GM12878 (cell line): ENCODE data around the gene TXNL4A. TPM values are rescaled to one million over a fixed set of nuclear protein-coding genes. Genes with fewer than 3 reads are reported as not detected.

ENCODE experiments used
- ATAC-seq: fragments of 200-7000 bp; cut with Tn5 transposase; 3 replicates; pipeline ENCODE4 v1.9.1; 2020; ENCODE audit warnings: mild to moderate bottlenecking, moderate library complexity
- BruUV-seq: library from RNA; stranded (reverse); fragments of 400-500 nt; replicated peaks from 2 replicates; lab custom pipeline; 2021; lab: Mats Ljungman, UMichigan
- CTCF ChIA-PET: fragments of 300-600 bp; sonication (Branson Sonifier 250); formaldehyde crosslinking; extraction: SDS; loops from one replicate; lab custom pipeline; 2021; ENCODE audit warnings: inconsistent platforms; lab: Yijun Ruan, JAX
- POLR2A ChIA-PET: fragments of 350-600 bp; formaldehyde crosslinking; extraction: SDS; loops from one replicate; lab custom pipeline; 2021; ENCODE audit warnings: inconsistent platforms; lab: Charles Lee
- RAD21 ChIA-PET: fragments of 300-600 bp; sonication (Branson Sonifier 250); formaldehyde crosslinking; loops from one replicate; lab custom pipeline; 2023; ENCODE audit warnings: antibody characterized with exemption; ENCODE audit not compliant: unreplicated experiment; lab: Charles Lee
- SMC1A ChIA-PET: fragments of 300-600 bp; sonication (Branson Sonifier 250); formaldehyde crosslinking; loops from one replicate; lab custom pipeline; 2023; ENCODE audit not compliant: unreplicated experiment, uncharacterized antibody; lab: Charles Lee
- DNase-seq: peaks from one replicate; pipeline ENCODE4 v3.0.0-alpha.2; 2011; ENCODE audit warnings: low read depth, low spot score
- FAIRE-seq: peaks from 3 replicates; lab custom pipeline; 2011; peaks lifted over from hg19 to GRCh38; lab: Jason Lieb, UNC
- H2AFZ ChIP-seq: 2 replicates; pipeline ENCODE4 v1.6.0; 2011; ENCODE audit warnings: low read depth, low read length, control low read depth; ENCODE audit not compliant: control insufficient read depth
- H3K27ac ChIP-seq: 2 replicates; pipeline ENCODE4 v1.5.1; 2011; ENCODE audit warnings: control low read depth; ENCODE audit not compliant: control insufficient read depth, insufficient read depth
- H3K27me3 ChIP-seq, 2 experiments: replicated peaks in 1 of 2; 2 replicates each; pipeline versions ENCODE4 v1.6.0 to v1.6.1; 2011; ENCODE audit warnings: low read length in 1 of 2; ENCODE audit not compliant: control insufficient read depth in 2 of 2, insufficient read depth in 2 of 2
- H3K36me3 ChIP-seq, 2 experiments: 2 replicates each; pipeline ENCODE4 v1.5.1; 2011; ENCODE audit warnings: low read length in 1 of 2; ENCODE audit not compliant: control insufficient read depth in 2 of 2, insufficient read depth in 2 of 2
- H3K4me1 ChIP-seq: 2 replicates; pipeline ENCODE4 v1.6.1; 2011; ENCODE audit warnings: mild to moderate bottlenecking, low read length, moderate library complexity, mixed read lengths; ENCODE audit not compliant: control insufficient read depth, insufficient read depth
- H3K4me2 ChIP-seq: 2 replicates; pipeline ENCODE4 v1.6.0; 2011; ENCODE audit warnings: control low read depth; ENCODE audit not compliant: control insufficient read depth, insufficient read depth
- H3K4me3 ChIP-seq: fragments of 200-600 bp; sonication (generic); 2 replicates; pipeline ENCODE4 v1.5.1; 2016
- H3K79me2 ChIP-seq: 2 replicates; pipeline ENCODE4 v1.6.0; 2011; ENCODE audit warnings: low read length; ENCODE audit not compliant: control insufficient read depth, insufficient read depth
- H3K9ac ChIP-seq: 2 replicates; pipeline ENCODE4 v1.8.0; 2011; ENCODE audit warnings: low read length, control low read depth, mixed read lengths; ENCODE audit not compliant: control insufficient read depth, insufficient read depth
- H3K9me3 ChIP-seq: replicated peaks from 3 replicates; pipeline ENCODE4 v1.5.1; 2011; ENCODE audit warnings: mild to moderate bottlenecking, low read length; ENCODE audit not compliant: control insufficient read depth, insufficient read depth
- H4K20me1 ChIP-seq: 2 replicates; pipeline ENCODE4 v1.6.0; 2011; ENCODE audit not compliant: control insufficient read depth, insufficient read depth
- CREM ChIP-seq: IDR thresholded peaks from 2 replicates; pipeline ENCODE4 v1.6.1; 2014; ENCODE audit warnings: antibody characterized with exemption, low read depth
- GABPA ChIP-seq: IDR thresholded peaks from 2 replicates; pipeline ENCODE4 v1.6.1; 2014; ENCODE audit warnings: antibody characterized with exemption, low read depth, mild to moderate bottlenecking, inconsistent platforms
- MTA2 ChIP-seq: fragments of 450-650 bp; IDR thresholded peaks from 2 replicates; pipeline ENCODE4 v1.6.1; 2016; ENCODE audit warnings: low read depth, mild to moderate bottlenecking, moderate library complexity
- MYB ChIP-seq: fragments of 150-350 bp; IDR thresholded peaks from 2 replicates; pipeline ENCODE4 v1.6.1; 2014; ENCODE audit warnings: mild to moderate bottlenecking, low read depth, low read length, borderline replicate concordance
- NFYA ChIP-seq: IDR thresholded peaks from 2 replicates; pipeline ENCODE4 v1.6.1; 2011; ENCODE audit warnings: low read depth, mild to moderate bottlenecking, low read length, improper control_type of control experiment, borderline replicate concordance
- RB1 ChIP-seq: fragments of 450-650 bp; formaldehyde crosslinking; IDR thresholded peaks from 2 replicates; pipeline ENCODE4 v1.6.1; 2017; ENCODE audit warnings: mild to moderate bottlenecking, borderline replicate concordance
- RFX5 ChIP-seq: IDR thresholded peaks from 2 replicates; pipeline ENCODE4 v1.6.1; 2011; ENCODE audit warnings: low read depth, low read length, improper control_type of control experiment
- RUNX3 ChIP-seq: IDR thresholded peaks from 2 replicates; pipeline ENCODE4 v1.6.1; 2012; ENCODE audit warnings: low read length, inconsistent platforms
- SPI1 ChIP-seq: IDR thresholded peaks from 2 replicates; pipeline ENCODE4 v1.6.1; 2011; ENCODE audit warnings: low read depth, mild to moderate bottlenecking, low read length, moderate library complexity, borderline replicate concordance; ENCODE audit not compliant: insufficient read depth
- TAF1 ChIP-seq: IDR thresholded peaks from 2 replicates; pipeline ENCODE4 v1.6.1; 2011; ENCODE audit warnings: mild to moderate bottlenecking, low read depth, low read length, borderline replicate concordance
- WGBS: methylation state at CpG from one replicate; pipeline ENCODE4 v1.1.6; 2016; ENCODE audit warnings: low lambda C conversion rate; ENCODE audit not compliant: insufficient replicate concordance, insufficient coverage; ENCODE audit errors: missing lambda C conversion rate; 5-methylcytosine and 5-hydroxymethylcytosine counted together
- in situ Hi-C: fragments of 300-500 bp; cut with MboI; formaldehyde crosslinking; loops from 9 replicates; pipeline ENCODE4 v1.14.3; 2018; ENCODE audit warnings: mixed read lengths
- intact Hi-C: fragments of 100-400 bp; cut with micrococcal nuclease; formaldehyde crosslinking; loops from one replicate; pipeline ENCODE4 v1.14.2; 2022; ENCODE audit not compliant: unreplicated experiment
- polyA plus RNA-seq, 11 experiments: library from polyadenylated mRNA; depleted of rRNA in 4 of 11; unstranded in 6 of 11; stranded (reverse) in 5 of 11; fragments of >200 nt; fragmentation: Nextera tagmentation in 4 of 11; fragmentation: Illumina TruSeq in 1 of 11; extraction: Ambion mirVana in 4 of 11; extraction: Trizol in 1 of 11; gene quantifications; 1 replicate in 1 of 11; 2 replicates in 10 of 11; pipeline versions ENCODE4 v1.2.1 to v1.2.3, GENCODE V29; 2011 to 2016; ENCODE audit warnings: inconsistent platforms in 2 of 11, missing spikeins in 2 of 11, low read depth in 1 of 11
- total RNA-seq, 4 experiments: library from RNA; depleted of rRNA in 3 of 4; stranded (reverse); fragments of >200 nt in 3 of 4; fragmentation: Illumina TruSeq in 1 of 4; extraction: Trizol in 1 of 4; gene quantifications; 2 replicates each; pipeline versions ENCODE4 v1.2.1 to v1.2.3, GENCODE V29; 2013 to 2021
- TF ChIP-seq, protein P1 (sequence below): IDR thresholded peaks from 2 replicates; pipeline ENCODE4 v1.6.1; 2012; ENCODE audit warnings: low read depth, low read length, improper control_type of control experiment
- TF ChIP-seq, protein P2 (sequence below): IDR thresholded peaks from 2 replicates; pipeline ENCODE4 v1.6.1; 2011; ENCODE audit warnings: mild to moderate bottlenecking, low read depth, low read length, moderate library complexity; ENCODE audit not compliant: insufficient replicate concordance
- TF ChIP-seq, protein P3 (sequence below): fragments of 450-650 bp; IDR thresholded peaks from 2 replicates; pipeline ENCODE4 v1.6.1; 2016; ENCODE audit warnings: mild to moderate bottlenecking
- TF ChIP-seq, protein P4 (sequence below): fragments of 450-650 bp; IDR thresholded peaks from 2 replicates; pipeline ENCODE4 v1.6.1; 2017; ENCODE audit warnings: mild to moderate bottlenecking, moderate library complexity

Gene TXNL4A
- total and polyA plus RNA-seq, 10 of the 15 experiments (the other 5 are each of a cell fraction or from before 2014, with no cell fraction given), result 38.4 to 329 (median 128) TPM

DNA sequence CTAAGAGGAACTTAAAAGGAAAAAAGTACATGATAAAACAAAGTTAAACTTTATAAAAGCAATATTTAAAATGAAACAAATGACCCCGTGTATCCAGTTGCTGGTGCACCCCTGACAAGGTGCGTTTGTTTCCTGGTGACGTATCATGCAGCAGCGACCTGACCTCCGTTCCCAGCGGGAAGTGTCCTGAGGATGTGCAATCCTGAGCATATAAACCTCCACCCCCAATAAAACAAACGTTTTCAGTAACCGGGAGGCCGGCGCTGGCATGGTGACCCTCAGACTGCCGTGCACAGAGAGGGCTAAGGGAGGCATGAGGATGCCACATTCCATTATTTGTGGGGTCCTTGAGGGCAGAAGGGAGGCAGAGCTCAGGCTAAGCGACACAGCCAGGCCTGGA, 51.7 kb downstream of the TXNL4A start (continued):
- TF ChIP-seq MTA2 (no peak), CREM (no peak), RUNX3 (no peak), MYB (no peak), RB1 (no peak)
- TF ChIP-seq, protein P1, sequence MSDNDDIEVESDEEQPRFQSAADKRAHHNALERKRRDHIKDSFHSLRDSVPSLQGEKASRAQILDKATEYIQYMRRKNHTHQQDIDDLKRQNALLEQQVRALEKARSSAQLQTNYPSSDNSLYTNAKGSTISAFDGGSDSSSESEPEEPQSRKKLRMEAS, result no peak
- TF ChIP-seq, protein P2, sequence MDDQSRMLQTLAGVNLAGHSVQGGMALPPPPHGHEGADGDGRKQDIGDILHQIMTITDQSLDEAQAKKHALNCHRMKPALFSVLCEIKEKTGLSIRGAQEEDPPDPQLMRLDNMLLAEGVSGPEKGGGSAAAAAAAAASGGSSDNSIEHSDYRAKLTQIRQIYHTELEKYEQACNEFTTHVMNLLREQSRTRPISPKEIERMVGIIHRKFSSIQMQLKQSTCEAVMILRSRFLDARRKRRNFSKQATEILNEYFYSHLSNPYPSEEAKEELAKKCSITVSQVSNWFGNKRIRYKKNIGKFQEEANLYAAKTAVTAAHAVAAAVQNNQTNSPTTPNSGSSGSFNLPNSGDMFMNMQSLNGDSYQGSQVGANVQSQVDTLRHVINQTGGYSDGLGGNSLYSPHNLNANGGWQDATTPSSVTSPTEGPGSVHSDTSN, result no peak
- TF ChIP-seq, protein P3, sequence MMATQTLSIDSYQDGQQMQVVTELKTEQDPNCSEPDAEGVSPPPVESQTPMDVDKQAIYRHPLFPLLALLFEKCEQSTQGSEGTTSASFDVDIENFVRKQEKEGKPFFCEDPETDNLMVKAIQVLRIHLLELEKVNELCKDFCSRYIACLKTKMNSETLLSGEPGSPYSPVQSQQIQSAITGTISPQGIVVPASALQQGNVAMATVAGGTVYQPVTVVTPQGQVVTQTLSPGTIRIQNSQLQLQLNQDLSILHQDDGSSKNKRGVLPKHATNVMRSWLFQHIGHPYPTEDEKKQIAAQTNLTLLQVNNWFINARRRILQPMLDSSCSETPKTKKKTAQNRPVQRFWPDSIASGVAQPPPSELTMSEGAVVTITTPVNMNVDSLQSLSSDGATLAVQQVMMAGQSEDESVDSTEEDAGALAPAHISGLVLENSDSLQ, result no peak

DNA sequence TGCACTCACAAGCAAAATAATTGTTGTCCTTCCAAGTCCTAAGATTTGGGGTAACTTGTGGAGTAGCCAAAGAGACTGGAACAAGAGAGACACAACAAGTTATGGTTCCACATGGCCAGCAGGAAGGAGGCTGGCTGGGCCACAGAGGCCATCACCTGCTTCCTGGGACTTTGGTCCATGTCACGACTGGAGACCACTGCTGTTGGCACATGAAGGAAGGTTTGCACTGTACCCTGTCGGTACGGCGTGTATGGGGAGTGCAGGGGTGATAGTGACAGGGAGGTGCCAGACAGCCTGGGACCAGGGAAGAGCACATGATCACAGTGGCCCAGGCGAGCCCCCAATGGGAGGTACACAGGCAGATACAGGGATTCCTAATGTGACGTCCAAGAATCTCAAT, 52.4 kb downstream of the TXNL4A start:
- CTCF ChIA-PET, result no interaction called here

More for the DNA sequence above, 52.4 kb downstream of the TXNL4A start:
- no peaks in the 10 kb centered on the region for H4K20me1 ChIP-seq
- SMC1A ChIA-PET, result interaction anchor here (0.5 kb wide), 1 partner anchor 126 kb away, joined by 3 read pairs; no protein-coding TSS in a partner anchor
- no peak for ATAC-seq
- POLR2A ChIA-PET, result no interaction called here
- no peaks in the 10 kb centered on the region; the same call in 1 of the 2 replicates for H3K79me2 ChIP-seq
- no peak overlapping the region for H2AFZ ChIP-seq
- intact Hi-C loops, result no loop called here
- no peak overlapping the region for H3K4me3 ChIP-seq
- RAD21 ChIA-PET, result no interaction called here
- H3K9ac ChIP-seq, result no peak overlapping the region
- BruUV-seq, result no TSS peak
- no peak for FAIRE-seq
- no peaks in the 10 kb centered on the region for H3K27me3 ChIP-seq
- no peak for TF ChIP-seq GABPA
- TF ChIP-seq RFX5, result no peak
- no peak for TF ChIP-seq NFYA
- TF ChIP-seq, protein P4, sequence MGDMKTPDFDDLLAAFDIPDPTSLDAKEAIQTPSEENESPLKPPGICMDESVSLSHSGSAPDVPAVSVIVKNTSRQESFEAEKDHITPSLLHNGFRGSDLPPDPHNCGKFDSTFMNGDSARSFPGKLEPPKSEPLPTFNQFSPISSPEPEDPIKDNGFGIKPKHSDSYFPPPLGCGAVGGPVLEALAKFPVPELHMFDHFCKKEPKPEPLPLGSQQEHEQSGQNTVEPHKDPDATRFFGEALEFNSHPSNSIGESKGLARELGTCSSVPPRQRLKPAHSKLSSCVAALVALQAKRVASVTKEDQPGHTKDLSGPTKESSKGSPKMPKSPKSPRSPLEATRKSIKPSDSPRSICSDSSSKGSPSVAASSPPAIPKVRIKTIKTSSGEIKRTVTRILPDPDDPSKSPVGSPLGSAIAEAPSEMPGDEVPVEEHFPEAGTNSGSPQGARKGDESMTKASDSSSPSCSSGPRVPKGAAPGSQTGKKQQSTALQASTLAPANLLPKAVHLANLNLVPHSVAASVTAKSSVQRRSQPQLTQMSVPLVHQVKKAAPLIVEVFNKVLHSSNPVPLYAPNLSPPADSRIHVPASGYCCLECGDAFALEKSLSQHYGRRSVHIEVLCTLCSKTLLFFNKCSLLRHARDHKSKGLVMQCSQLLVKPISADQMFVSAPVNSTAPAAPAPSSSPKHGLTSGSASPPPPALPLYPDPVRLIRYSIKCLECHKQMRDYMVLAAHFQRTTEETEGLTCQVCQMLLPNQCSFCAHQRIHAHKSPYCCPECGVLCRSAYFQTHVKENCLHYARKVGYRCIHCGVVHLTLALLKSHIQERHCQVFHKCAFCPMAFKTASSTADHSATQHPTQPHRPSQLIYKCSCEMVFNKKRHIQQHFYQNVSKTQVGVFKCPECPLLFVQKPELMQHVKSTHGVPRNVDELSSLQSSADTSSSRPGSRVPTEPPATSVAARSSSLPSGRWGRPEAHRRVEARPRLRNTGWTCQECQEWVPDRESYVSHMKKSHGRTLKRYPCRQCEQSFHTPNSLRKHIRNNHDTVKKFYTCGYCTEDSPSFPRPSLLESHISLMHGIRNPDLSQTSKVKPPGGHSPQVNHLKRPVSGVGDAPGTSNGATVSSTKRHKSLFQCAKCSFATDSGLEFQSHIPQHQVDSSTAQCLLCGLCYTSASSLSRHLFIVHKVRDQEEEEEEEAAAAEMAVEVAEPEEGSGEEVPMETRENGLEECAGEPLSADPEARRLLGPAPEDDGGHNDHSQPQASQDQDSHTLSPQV, result no peak
- TF ChIP-seq TAF1, result no peak
- no peak for TF ChIP-seq SPI1
- no peak for DNase-seq
- H3K36me3 ChIP-seq, result peaks cover 3 to 9% of the 10 kb centered on the region in 2 experiments; a peak in 3 of 4 replicates
- H3K27ac ChIP-seq, result no peak overlapping the region
- H3K4me1 ChIP-seq, result no peaks in the 10 kb centered on the region
- WGBS, result 97% methylated on average over 6 of the region's 6 CpGs
- in situ Hi-C loops, result no loop called here
- H3K9me3 ChIP-seq, result peaks cover 8% of the 10 kb centered on the region; the same call in 2 of the 3 replicates
- H3K4me2 ChIP-seq, result no peak overlapping the region
